HEK293 (cell line): ENCODE data around the gene PHAF1.

Experiments
- CTCF ChIP-seq: fragments of 450-650 bp; formaldehyde crosslinking; IDR thresholded peaks from 2 replicates; pipeline ENCODE4 v1.5.1; 2016; ENCODE audit warnings: missing biosample characterization, missing genetic modification characterization
- GLIS1 ChIP-seq: fragments of 450-650 bp; formaldehyde crosslinking; IDR thresholded peaks from 2 replicates; pipeline ENCODE4 v1.5.1; 2016; ENCODE audit warnings: missing biosample characterization, missing genetic modification characterization
- GLIS2 ChIP-seq: fragments of 450-650 bp; formaldehyde crosslinking; IDR thresholded peaks from 2 replicates; pipeline ENCODE4 v1.5.1; 2016; ENCODE audit warnings: missing biosample characterization, missing genetic modification characterization
- INSM2 ChIP-seq: fragments of 450-650 bp; formaldehyde crosslinking; IDR thresholded peaks from 2 replicates; pipeline ENCODE4 v1.5.1; 2016; ENCODE audit warnings: missing biosample characterization, missing genetic modification characterization
- KLF1 ChIP-seq: fragments of 450-650 bp; formaldehyde crosslinking; IDR thresholded peaks from 2 replicates; pipeline ENCODE4 v1.5.1; 2016; ENCODE audit warnings: missing biosample characterization, missing genetic modification characterization
- KLF16 ChIP-seq: fragments of 450-650 bp; formaldehyde crosslinking; IDR thresholded peaks from 2 replicates; pipeline ENCODE4 v1.5.1; 2017; ENCODE audit warnings: missing biosample characterization, missing genetic modification characterization
- PRDM10 ChIP-seq: fragments of 450-650 bp; formaldehyde crosslinking; IDR thresholded peaks from 2 replicates; pipeline ENCODE4 v1.5.1; 2016; ENCODE audit warnings: missing biosample characterization, missing genetic modification characterization
- TCF7L2 ChIP-seq: IDR thresholded peaks from 2 replicates; pipeline ENCODE4 v1.6.1; 2011; ENCODE audit warnings: low read depth, mild to moderate bottlenecking, inconsistent platforms, low read length, moderate library complexity, borderline replicate concordance
- ZBTB11 ChIP-seq: fragments of 450-650 bp; formaldehyde crosslinking; conservative IDR thresholded peaks from 2 replicates; pipeline ENCODE4 v1.5.1; 2016; ENCODE audit warnings: low read depth, missing biosample characterization, missing genetic modification characterization
- ZBTB26 ChIP-seq: fragments of 450-650 bp; formaldehyde crosslinking; optimal IDR thresholded peaks from 2 replicates; pipeline ENCODE3; 2016; ENCODE audit warnings: missing biosample characterization, mild to moderate bottlenecking, missing genetic modification characterization
- ZBTB8A ChIP-seq: fragments of 450-650 bp; formaldehyde crosslinking; IDR thresholded peaks from 2 replicates; pipeline ENCODE4 v1.5.1; 2016; ENCODE audit warnings: missing biosample characterization, missing genetic modification characterization
- ZNF157 ChIP-seq: fragments of 450-650 bp; formaldehyde crosslinking; IDR thresholded peaks from 2 replicates; pipeline ENCODE4 v1.5.1; 2016; ENCODE audit warnings: missing biosample characterization, missing genetic modification characterization
- ZNF221 ChIP-seq: fragments of 450-650 bp; formaldehyde crosslinking; IDR thresholded peaks from 2 replicates; pipeline ENCODE4 v1.5.1; 2017; ENCODE audit warnings: missing biosample characterization, missing genetic modification characterization, borderline replicate concordance
- ZNF24 ChIP-seq: fragments of 450-650 bp; formaldehyde crosslinking; IDR thresholded peaks from 2 replicates; pipeline ENCODE4 v1.5.1; 2016; ENCODE audit warnings: missing biosample characterization, missing genetic modification characterization
- ZNF280D ChIP-seq: fragments of 450-650 bp; formaldehyde crosslinking; IDR thresholded peaks from 2 replicates; pipeline ENCODE4 v1.5.1; 2016; ENCODE audit warnings: missing biosample characterization, missing genetic modification characterization
- ZNF302 ChIP-seq: fragments of 450-650 bp; formaldehyde crosslinking; IDR thresholded peaks from 2 replicates; pipeline ENCODE4 v1.5.1; 2016; ENCODE audit warnings: missing biosample characterization, missing genetic modification characterization, low read depth
- ZNF37A ChIP-seq: fragments of 450-650 bp; IDR thresholded peaks from 2 replicates; pipeline ENCODE4 v1.5.1; 2018; ENCODE audit warnings: missing biosample characterization, missing genetic modification characterization
- ZNF777 ChIP-seq: fragments of 450-650 bp; formaldehyde crosslinking; IDR thresholded peaks from 2 replicates; pipeline ENCODE4 v1.5.1; 2017; ENCODE audit warnings: missing biosample characterization, missing genetic modification characterization, borderline replicate concordance
- ZNF843 ChIP-seq: fragments of 450-650 bp; formaldehyde crosslinking; IDR thresholded peaks from 2 replicates; pipeline ENCODE4 v1.5.1; 2016; ENCODE audit warnings: missing biosample characterization, missing genetic modification characterization
- ZSCAN16 ChIP-seq: fragments of 450-650 bp; formaldehyde crosslinking; IDR thresholded peaks from 2 replicates; pipeline ENCODE4 v1.5.1; 2016; ENCODE audit warnings: missing biosample characterization, missing genetic modification characterization
- ZSCAN30 ChIP-seq: fragments of 450-650 bp; IDR thresholded peaks from 2 replicates; pipeline ENCODE4 v1.5.1; 2018; ENCODE audit warnings: missing biosample characterization, mild to moderate bottlenecking, missing genetic modification characterization, moderate library complexity
- ZSCAN5A ChIP-seq: fragments of 450-650 bp; formaldehyde crosslinking; IDR thresholded peaks from 2 replicates; pipeline ENCODE4 v1.5.1; 2016; ENCODE audit warnings: missing biosample characterization, missing genetic modification characterization

PHAF1 gene

GRCh38 chr16:67183627-67184452, 74.1 kb downstream of the PHAF1 start, which contains the start of gene MATCAP1 (continued):
- TF ChIP-seq TCF7L2 = no peak
- 0 out of 2 replicates have a peak, but pooled peaks have one; percentile 38 for TF ChIP-seq CTCF
- TF ChIP-seq ZNF280D (tag by site-specific recombination) = no peak
- peak; percentile 82 for TF ChIP-seq ZBTB11 (tag by site-specific recombination)
- peak; percentile 91 for TF ChIP-seq GLIS2 (tag by site-specific recombination)
- TF ChIP-seq INSM2 (tag by site-specific recombination) = no peak
- TF ChIP-seq ZNF777 (tag by site-specific recombination) = no peak
- peak; percentile 99 for TF ChIP-seq ZBTB26 (tag by site-specific recombination)
- 0 out of 2 replicates have a peak, but pooled peaks have one; percentile 12 for TF ChIP-seq ZSCAN30 (tag by site-specific recombination)
- peak; percentile 87 for TF ChIP-seq KLF16 (tag by site-specific recombination)
- no peak for TF ChIP-seq ZNF37A
- no peak for TF ChIP-seq ZNF157 (tag by site-specific recombination)
- peak; percentile 37 for TF ChIP-seq PRDM10 (tag by site-specific recombination)
- no peak; the same call in 1 of the 2 replicates for TF ChIP-seq ZNF24
- TF ChIP-seq ZNF221 (tag by site-specific recombination) = no peak
- TF ChIP-seq ZNF843 = 0 out of 2 replicates have a peak, but pooled peaks have one; percentile 18
- TF ChIP-seq ZSCAN16 (tag by site-specific recombination) = no peak
- TF ChIP-seq ZNF302 (tag by site-specific recombination) = no peak
- TF ChIP-seq ZSCAN5A = no peak
- TF ChIP-seq ZBTB8A = peak; percentile 94
- TF ChIP-seq GLIS1 (tag by site-specific recombination) = peak; percentile 84
- peak; percentile 93 for TF ChIP-seq KLF1 (tag by site-specific recombination)
